Osteocyte (in vitro differentiated cells): Measurements from ENCODE around the gene GABRB1. TPM values are rescaled to one million over a fixed set of nuclear protein-coding genes. Genes with fewer than 3 reads are reported as not detected.

Experiments
- DNase-seq: peaks from one replicate; pipeline ENCODE4 v3.0.0; 2021; ENCODE audit warnings: mixed read lengths; ENCODE audit not compliant: unreplicated experiment; ENCODE audit errors: extremely low spot score
- H3K27ac Mint-ChIP-seq: one replicate; pipeline ENCODE4 v1.8.0; 2021; ENCODE audit warnings: mild to moderate bottlenecking, mixed read lengths; ENCODE audit not compliant: unreplicated experiment
- H3K27me3 Mint-ChIP-seq: one replicate; pipeline ENCODE4 v1.8.0; 2021; ENCODE audit warnings: mixed read lengths; ENCODE audit not compliant: unreplicated experiment
- H3K36me3 Mint-ChIP-seq: one replicate; pipeline ENCODE4 v1.8.0; 2021; ENCODE audit warnings: mixed read lengths; ENCODE audit not compliant: unreplicated experiment
- H3K4me1 Mint-ChIP-seq: one replicate; pipeline ENCODE4 v1.8.0; 2021; ENCODE audit warnings: mixed read lengths; ENCODE audit not compliant: unreplicated experiment
- H3K4me3 Mint-ChIP-seq: one replicate; pipeline ENCODE4 v1.8.0; 2021; ENCODE audit warnings: mild to moderate bottlenecking, moderate library complexity, mixed read lengths; ENCODE audit not compliant: unreplicated experiment
- H3K9me3 Mint-ChIP-seq: one replicate; pipeline ENCODE4 v1.8.0; 2021; ENCODE audit warnings: mixed read lengths; ENCODE audit not compliant: unreplicated experiment
- total RNA-seq: library from RNA; stranded (reverse); gene quantifications from 2 replicates; pipeline ENCODE4 v1.2.1, GENCODE V29; 2021
- TF ChIP-seq, protein P1 (sequence below): fragments of 200-600 bp; sonication (generic); IDR thresholded peaks from 2 replicates; pipeline ENCODE4 v1.5.0; 2021; ENCODE audit warnings: antibody characterized with exemption, mild to moderate bottlenecking, moderate library complexity

GABRB1 gene
- total RNA-seq, 1 donor from 2014 or later, result not detected

DNA sequence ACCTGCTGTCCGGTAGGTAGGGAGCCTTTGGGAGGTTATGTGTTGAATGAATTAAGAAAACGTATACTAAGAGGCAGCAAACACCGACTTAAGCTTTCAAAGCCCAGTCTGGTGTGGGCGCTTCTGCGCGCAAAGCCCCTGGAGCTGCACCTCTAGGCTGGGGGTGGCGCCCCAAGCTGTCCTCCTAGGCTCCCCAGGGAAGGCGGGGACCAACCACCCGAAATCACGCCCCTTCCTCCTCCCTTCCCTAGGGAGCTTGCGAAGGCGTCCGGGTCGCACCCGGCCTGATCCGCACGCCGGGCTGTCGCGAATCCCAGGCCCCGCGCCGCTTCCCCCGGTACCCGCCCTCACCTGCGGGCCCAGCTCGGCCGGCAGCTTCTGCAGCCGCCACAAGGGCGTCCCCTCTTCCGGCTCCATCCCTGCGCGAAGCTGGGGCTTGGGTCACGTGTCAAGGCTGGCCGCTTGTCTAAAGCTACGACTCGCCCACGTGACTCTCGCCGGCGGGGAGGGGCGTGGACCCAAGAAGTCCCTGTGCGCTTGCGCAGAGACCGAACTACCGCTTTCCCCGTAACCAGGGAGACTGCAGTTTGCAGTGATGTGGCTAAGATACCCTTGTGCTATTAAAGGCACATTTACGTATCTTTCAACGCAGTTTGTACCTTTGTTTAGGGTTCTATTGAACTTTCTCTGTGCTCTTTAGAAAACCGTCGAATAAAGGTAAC, 432.0 kb downstream of the GABRB1 start, which contains the start of gene COMMD8:
Gene COMMD8 (minus strand): TSS at position 468 of the 722 bp plus-strand sequence. CDS start 51 bp downstream, at position 417.
- peaks cover 22% of the 10 kb centered on the region for H3K4me1 Mint-ChIP-seq
- no peaks in the 10 kb centered on the region for H3K9me3 Mint-ChIP-seq
- peak; percentile 98 for DNase-seq
- TF ChIP-seq, protein P1, sequence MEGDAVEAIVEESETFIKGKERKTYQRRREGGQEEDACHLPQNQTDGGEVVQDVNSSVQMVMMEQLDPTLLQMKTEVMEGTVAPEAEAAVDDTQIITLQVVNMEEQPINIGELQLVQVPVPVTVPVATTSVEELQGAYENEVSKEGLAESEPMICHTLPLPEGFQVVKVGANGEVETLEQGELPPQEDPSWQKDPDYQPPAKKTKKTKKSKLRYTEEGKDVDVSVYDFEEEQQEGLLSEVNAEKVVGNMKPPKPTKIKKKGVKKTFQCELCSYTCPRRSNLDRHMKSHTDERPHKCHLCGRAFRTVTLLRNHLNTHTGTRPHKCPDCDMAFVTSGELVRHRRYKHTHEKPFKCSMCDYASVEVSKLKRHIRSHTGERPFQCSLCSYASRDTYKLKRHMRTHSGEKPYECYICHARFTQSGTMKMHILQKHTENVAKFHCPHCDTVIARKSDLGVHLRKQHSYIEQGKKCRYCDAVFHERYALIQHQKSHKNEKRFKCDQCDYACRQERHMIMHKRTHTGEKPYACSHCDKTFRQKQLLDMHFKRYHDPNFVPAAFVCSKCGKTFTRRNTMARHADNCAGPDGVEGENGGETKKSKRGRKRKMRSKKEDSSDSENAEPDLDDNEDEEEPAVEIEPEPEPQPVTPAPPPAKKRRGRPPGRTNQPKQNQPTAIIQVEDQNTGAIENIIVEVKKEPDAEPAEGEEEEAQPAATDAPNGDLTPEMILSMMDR, result peak; percentile 49
- no peaks in the 10 kb centered on the region for H3K27me3 Mint-ChIP-seq
- H3K36me3 Mint-ChIP-seq, result peaks cover 11% of the 10 kb centered on the region
- peak within 1 kb of the TSS; percentile 67 for H3K27ac Mint-ChIP-seq
- peak within 1 kb of the TSS; percentile 83 for H3K4me3 Mint-ChIP-seq

DNA sequence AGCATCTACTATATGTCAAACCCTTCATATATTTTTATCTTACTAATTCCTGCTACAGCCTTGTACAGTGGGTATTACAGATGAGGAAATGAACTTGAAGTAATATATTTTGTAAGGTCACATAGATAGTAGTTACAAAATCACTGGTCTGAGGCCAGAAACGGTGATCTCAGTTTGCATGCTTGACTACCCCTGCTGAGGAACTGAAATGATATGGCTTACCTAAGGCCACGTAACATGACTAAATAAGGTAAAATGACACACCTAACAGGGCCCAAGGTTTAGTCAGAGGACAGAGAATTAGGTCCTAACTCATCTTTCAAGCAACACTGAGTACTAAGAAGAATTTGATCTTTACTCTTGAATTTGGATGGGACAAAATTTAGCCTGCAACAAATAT, 433.6 kb downstream of the GABRB1 start:
- TF ChIP-seq, protein P1, result no peak
- Mint-ChIP-seq H3K27ac (no peak overlapping the region), H3K4me3 (no peak overlapping the region)

DNA sequence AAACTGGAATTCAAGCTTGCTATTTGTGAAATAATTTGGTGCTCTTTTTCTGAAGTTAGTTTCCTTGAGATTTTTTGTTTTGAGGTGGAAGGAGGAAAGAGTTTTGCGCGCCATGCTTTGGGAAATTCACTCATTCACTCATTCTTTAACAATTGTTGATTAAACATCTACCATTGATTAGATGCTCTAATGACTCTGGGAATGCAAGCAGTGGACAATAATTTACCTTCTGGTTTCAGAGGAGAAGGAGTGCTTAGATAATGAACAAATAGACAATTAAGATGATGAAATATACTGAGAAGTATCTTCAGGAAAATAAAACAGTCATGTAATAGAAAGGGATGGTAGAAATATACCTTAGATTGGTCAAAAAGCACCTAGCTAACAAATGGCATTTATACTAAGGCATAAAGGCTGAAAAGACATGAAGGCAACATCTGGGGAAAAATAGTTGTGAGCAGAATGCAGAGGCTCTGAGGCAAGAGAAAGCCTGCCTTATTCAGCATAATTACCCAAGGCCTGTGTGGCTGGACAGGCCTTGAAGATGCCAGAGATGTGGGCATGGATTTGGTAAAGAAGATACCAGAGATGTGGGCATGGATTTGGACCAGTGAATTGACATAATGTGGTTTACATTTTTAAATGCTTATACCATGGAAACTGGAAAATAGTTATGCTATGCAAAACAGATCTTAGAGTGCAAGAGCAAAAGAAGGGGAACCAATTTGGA, 434.9 kb downstream of the GABRB1 start:
- no peaks in the 10 kb centered on the region for H3K36me3 Mint-ChIP-seq
- H3K9me3 Mint-ChIP-seq, result no peaks in the 10 kb centered on the region
- no peaks in the 10 kb centered on the region for H3K27me3 Mint-ChIP-seq
- no peak overlapping the region for H3K4me3 Mint-ChIP-seq
- TF ChIP-seq, protein P1, result no peak
- no peak overlapping the region for H3K27ac Mint-ChIP-seq
- peaks cover 22% of the 10 kb centered on the region for H3K4me1 Mint-ChIP-seq
- no peak for DNase-seq

More for the DNA sequence above, 433.6 kb downstream of the GABRB1 start:
- no peak for DNase-seq
- Mint-ChIP-seq H3K9me3 (no peaks in the 10 kb centered on the region), H3K4me1 (peaks cover 22% of the 10 kb centered on the region), H3K27me3 (no peaks in the 10 kb centered on the region), H3K36me3 (no peaks in the 10 kb centered on the region)

DNA sequence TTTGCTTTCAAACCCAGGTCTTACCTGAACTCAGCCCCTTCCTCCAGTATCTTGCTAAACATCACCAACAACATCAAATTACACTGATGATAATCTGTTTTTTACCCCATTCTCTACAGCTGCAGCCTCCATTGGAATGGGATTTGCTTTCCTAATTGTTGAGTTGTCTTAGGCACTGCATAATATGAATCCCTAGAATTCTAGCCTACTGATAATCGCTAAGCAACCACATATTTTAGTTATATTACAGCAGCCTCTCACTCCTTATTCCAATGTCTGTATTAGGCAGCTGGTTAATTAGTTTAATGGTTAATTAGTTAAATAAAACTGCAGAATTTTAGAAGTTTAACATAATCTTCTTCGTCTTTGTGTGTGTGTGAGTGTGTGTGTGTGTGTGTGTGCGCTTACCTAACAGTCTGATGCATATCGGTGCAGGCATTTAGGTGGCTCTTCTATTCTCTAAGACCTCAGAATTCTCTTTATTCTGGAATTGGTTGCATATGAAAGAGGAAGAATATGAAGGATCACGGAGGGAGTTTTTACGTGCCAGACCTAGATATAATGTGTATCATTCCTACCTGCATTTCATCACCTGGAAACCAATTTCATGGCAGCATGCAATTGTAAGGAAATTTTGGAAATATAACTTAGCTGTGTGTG, 437.5 kb downstream of the GABRB1 start:
- Mint-ChIP-seq H3K9me3 (no peaks in the 10 kb centered on the region), H3K36me3 (no peaks in the 10 kb centered on the region), H3K4me1 (peaks cover under 1% of the 10 kb centered on the region), H3K4me3 (no peak overlapping the region), H3K27me3 (no peaks in the 10 kb centered on the region), H3K27ac (no peak overlapping the region)
- TF ChIP-seq, protein P1, result no peak
- DNase-seq, result no peak

DNA sequence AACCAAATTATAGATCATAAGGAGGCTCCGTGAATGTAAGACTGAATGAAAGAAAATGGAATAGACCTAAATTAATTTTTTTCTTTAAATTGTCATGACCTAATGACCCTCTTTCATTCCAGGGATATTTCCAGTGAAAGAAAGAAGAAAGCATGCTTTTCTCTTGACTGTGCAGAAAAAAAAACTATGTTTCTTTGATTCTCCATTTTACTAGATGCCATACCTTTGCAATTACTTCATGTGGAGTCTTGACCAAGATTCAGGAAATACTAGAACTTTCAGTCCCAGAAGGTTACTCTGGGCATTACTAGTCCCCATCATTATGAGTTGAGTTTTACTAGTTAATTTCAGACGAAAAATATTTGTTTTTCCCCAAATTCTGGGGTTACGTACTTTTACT, 438.6 kb downstream of the GABRB1 start:
- no peaks in the 10 kb centered on the region for H3K9me3 Mint-ChIP-seq
- H3K4me3 Mint-ChIP-seq, result no peak overlapping the region
- H3K27ac Mint-ChIP-seq, result no peak overlapping the region
- no peak for DNase-seq
- no peaks in the 10 kb centered on the region for H3K4me1 Mint-ChIP-seq
- no peaks in the 10 kb centered on the region for H3K27me3 Mint-ChIP-seq
- no peaks in the 10 kb centered on the region for H3K36me3 Mint-ChIP-seq
- TF ChIP-seq, protein P1, result no peak
